ENCODE data around the gene CPNE2. TPM values are rescaled to one million over a fixed set of nuclear protein-coding genes. Genes with fewer than 3 reads are reported as not detected.

Gene CPNE2
- total RNA-seq, 1 donor from 2014 or later, result 36.6 TPM

GRCh38 chr16:57159447-57159846 is 67.1 kb downstream of the CPNE2 start:
- Histone ChIP-seq H3K36me3 (peaks cover 33 to 67% of the 10 kb centered on the region in 2 donors), H3K9me3 (no peaks in the 10 kb centered on the region), H3K27me3 (no peaks in the 10 kb centered on the region), H3K4me1 (no peaks in the 10 kb centered on the region), H3K4me3 (no peak overlapping the region), H3K27ac (no peak overlapping the region)
- intact Hi-C loops (cut with DNase I), result no loop called here
- no peak for TF ChIP-seq CTCF (IDR thresholded peaks at IDR 0.05)
- no peak for DNase-seq (ENCODE audit: low spot score in 2 of 2)

GRCh38 chr16:57163842-57164241 is 71.5 kb downstream of the CPNE2 start:
- Histone ChIP-seq H3K4me1 (no peaks in the 10 kb centered on the region), H3K9me3 (no peaks in the 10 kb centered on the region), H3K27me3 (no peaks in the 10 kb centered on the region), H3K27ac (no peak overlapping the region), H3K4me3 (no peak overlapping the region), H3K36me3 (peaks cover 26 to 64% of the 10 kb centered on the region in 2 donors)
- no peak for TF ChIP-seq CTCF (IDR thresholded peaks at IDR 0.05)
- intact Hi-C loops (cut with DNase I), result no loop called here
- no peak for DNase-seq (ENCODE audit: low spot score in 2 of 2)

DNA sequence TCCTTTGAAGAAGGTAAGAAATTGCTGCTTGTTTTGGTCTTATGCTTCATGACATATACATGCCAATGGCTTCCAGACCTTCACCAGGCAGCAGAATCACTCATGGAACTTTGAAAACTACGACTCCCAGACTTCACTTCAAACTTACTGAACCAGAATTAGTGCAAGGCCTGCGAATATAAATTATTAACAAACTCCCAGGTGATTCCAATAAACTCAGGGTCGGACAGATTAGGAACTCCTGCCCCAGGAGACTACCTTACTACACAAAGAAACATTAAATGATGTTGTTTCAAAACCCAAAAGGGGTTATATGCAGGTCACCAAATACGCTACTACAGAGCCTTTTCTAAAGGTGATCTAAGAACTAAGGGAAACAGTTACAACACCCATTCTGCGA is 73.1 kb downstream of the CPNE2 start:
- TF ChIP-seq CTCF (IDR thresholded peaks at IDR 0.05), result no peak
- no peak for DNase-seq (ENCODE audit: low spot score in 2 of 2)
- H3K27me3 ChIP-seq, result no peaks in the 10 kb centered on the region
- H3K9me3 ChIP-seq, result no peaks in the 10 kb centered on the region
- intact Hi-C loops (cut with DNase I), result no loop called here
- H3K27ac ChIP-seq, result no peak overlapping the region
- H3K4me1 ChIP-seq, result no peaks in the 10 kb centered on the region
- H3K4me3 ChIP-seq, result no peak overlapping the region
- H3K36me3 ChIP-seq, result peaks cover 25 to 71% of the 10 kb centered on the region in 2 donors

- Histone ChIP-seq H3K9me3 (no peaks in the 10 kb centered on the region), H3K36me3 (peaks cover 26 to 75% of the 10 kb centered on the region in 2 donors), H3K27ac (no peak overlapping the region), H3K4me3 (no peak overlapping the region), H3K27me3 (no peaks in the 10 kb centered on the region), H3K4me1 (no peaks in the 10 kb centered on the region)
- TF ChIP-seq CTCF (IDR thresholded peaks at IDR 0.05), result no peak
- intact Hi-C loops (cut with DNase I), result no loop called here
- DNase-seq (ENCODE audit: low spot score in 2 of 2), result no peak
Observed at GRCh38 chr16:57165938-57166337, 73.6 kb downstream of the CPNE2 start.

DNA sequence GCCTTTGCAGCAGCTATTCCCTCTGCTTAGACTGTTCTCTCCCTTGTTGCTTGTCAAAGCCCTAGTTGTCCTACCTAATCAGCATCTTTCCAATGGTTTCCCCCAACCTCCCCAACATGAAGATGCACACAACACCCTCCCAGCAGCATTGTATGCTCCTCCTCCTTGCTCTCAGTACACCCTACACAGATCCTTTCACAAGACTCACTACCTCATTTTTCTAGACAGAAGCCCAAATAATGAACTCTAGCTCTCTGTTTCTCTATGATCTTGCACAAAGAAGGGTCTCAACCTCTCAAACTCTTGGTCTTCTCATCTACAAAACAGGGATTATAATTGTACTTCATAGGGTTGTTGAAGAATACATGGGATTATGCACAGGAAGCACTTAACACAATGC is 74.1 kb downstream of the CPNE2 start:
- H3K27ac ChIP-seq, result no peak overlapping the region
- TF ChIP-seq CTCF (IDR thresholded peaks at IDR 0.05), result no peak
- H3K27me3 ChIP-seq, result no peaks in the 10 kb centered on the region
- no peaks in the 10 kb centered on the region for H3K9me3 ChIP-seq
- H3K4me3 ChIP-seq, result no peak overlapping the region
- DNase-seq (ENCODE audit: low spot score in 2 of 2), result no peak
- peaks cover 32 to 80% of the 10 kb centered on the region in 2 donors for H3K36me3 ChIP-seq
- no peaks in the 10 kb centered on the region for H3K4me1 ChIP-seq
- intact Hi-C loops (cut with DNase I), result no loop called here

DNA sequence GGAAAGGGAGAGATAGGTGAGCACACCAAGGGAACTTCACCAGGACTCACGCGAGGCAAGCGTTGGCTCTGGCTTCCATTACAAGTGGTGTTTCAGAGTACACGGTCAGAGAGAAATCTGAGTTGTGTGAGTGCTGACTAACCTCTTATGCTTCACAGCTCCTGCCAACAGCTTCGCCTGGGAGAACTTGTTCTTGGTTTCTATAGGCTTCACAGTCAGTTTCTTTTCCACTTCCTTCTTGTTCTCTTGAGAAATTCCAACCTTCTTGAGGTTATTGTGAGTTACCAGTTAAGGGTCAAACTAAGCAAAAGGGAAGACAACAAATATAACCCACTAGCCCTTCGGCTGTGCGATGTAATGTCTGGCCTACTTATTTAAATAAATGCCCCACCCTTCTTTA is 74.6 kb downstream of the CPNE2 start:
- Histone ChIP-seq H3K27ac (no peak overlapping the region), H3K4me1 (no peaks in the 10 kb centered on the region), H3K27me3 (no peaks in the 10 kb centered on the region), H3K9me3 (no peaks in the 10 kb centered on the region), H3K4me3 (no peak overlapping the region), H3K36me3 (peaks cover 32 to 80% of the 10 kb centered on the region in 2 donors)
- no peak for TF ChIP-seq CTCF (IDR thresholded peaks at IDR 0.05)
- intact Hi-C loops (cut with DNase I), result no loop called here
- no peak for DNase-seq (ENCODE audit: low spot score in 2 of 2)
